Activated naive CD8-positive, alpha-beta T cell treated with anti-CD3 and anti-CD28 coated beads, Interleukin-2, amount 50 U/mL, for 16 hours (primary cell): Measurements from ENCODE around the gene GHRHR.
A peak's percentile ranks its signal among the peaks of the same experiment; 100 is the strongest.

Source experiments
- DNase-seq: peaks from one replicate; pipeline ENCODE4 v3.0.0-alpha.2; 2020; ENCODE audit warnings: low read depth, low spot score

The GHRHR gene

DNA sequence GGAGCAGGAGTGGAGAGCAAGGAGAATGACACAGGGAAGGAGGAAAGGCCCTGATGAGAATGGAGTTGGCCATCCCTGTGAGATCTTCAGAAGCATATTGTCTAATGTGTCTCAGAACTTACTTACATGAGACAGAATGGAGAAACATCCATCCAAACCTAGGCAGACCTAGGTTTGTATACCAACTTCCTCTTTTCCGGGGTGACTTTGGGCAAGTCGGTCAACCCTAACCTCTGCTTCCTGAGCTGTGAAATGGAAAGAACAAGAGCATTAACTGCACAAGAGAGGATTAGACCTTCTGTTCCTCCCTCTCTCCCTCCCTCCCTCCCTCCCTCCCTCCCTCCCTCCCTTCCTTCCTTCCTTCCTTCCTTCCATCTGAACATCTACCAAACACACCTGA lies 4.5 kb downstream of the GHRHR start:
- no peak for DNase-seq

DNA sequence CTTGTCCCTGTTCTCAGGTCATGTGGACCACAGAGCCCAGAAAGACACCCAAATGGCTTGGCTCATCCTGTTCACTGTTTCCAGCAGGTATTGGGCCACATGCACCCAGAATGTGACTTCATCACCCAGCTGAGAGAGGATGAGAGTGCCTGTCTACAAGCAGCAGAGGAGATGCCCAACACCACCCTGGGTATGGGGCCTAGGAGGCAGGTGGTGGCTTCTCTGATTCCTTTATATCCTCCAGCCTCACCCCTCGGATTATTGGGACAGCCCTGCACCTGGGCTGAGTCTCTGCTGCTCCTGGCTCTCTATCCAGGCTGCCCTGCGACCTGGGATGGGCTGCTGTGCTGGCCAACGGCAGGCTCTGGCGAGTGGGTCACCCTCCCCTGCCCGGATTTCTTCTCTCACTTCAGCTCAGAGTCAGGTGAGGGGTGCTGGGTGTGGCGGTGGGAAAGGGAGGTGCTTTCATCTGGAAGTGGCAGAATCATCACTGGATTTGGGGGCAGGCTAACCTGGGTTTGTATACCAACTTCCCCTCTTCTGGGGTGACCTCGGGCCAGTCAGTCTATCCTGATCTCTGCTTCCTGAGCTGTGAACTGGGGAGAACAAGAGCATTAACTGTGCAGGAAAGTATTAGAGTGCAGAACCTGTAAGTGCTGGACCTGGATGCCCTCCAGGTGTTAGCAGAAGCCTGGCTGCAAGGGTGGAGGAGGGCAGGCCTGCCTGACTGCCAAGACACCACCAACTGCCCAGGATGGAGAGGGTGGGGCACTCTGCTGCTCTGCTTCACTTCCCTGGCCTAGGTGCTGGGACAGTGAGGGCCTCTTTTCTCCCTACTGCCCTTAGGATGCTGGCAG lies 5.2 kb downstream of the GHRHR start:
- no peak for DNase-seq

DNA sequence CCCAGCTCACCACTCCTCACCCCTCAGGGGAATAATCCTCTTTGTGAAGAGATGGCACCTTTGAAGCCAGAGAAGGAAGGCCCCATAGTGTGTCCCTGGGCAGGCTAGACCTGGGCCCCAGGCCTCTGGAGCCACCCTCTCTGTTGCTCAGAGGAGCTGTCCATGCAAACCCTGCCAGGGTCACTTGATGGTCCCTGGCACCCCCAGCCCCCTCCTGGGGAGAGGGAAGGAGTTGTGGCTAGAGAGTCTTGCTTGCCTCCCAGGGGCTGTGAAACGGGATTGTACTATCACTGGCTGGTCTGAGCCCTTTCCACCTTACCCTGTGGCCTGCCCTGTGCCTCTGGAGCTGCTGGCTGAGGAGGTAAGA lies 5.8 kb downstream of the GHRHR start:
- DNase-seq = no peak

DNA sequence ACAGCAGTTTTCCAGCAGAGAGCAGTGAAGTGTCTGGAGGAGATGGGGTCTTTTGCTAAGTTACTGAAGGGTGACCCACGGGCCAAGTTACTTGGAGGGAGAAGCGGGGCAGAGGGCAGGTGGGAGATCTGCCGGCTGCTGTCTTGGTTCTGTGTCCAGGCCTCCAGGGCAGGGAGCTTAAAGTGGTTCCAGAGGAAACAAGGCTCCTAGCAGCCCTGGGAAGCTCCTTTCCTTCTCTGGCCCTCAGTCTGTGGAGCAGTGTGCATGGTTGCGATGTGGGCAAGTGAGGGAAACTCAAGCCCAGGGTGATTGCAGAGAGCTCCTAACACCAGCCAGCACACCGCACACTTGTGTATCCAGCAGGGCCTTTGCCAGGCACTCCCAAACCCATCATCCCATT lies 6.3 kb downstream of the GHRHR start:
- no peak for DNase-seq

DNA sequence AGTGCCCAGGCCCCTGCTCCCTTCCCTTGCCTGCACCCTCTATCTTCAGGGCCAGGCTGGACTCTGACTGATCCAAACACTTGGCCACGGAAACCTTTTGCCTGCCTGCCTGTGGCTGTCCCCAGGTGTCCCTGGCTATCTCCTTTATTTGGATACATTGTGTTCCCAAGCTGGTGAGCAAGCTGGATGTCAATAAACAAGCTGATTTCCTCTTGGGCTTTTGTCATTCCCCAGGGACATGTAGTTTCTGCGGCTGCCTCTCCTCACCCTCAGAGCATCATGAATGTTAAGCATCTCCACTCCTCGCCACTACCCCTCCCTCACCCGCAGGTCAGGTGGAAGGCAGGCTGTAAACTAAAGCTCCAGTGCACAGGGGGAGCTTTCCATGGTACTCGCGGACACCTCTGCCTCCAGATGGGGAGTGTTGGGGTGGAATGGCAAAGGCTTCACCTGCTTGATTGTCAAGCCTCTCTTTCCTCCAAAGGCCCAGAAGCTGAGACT lies 6.9 kb downstream of the GHRHR start:
- no peak for DNase-seq

DNA sequence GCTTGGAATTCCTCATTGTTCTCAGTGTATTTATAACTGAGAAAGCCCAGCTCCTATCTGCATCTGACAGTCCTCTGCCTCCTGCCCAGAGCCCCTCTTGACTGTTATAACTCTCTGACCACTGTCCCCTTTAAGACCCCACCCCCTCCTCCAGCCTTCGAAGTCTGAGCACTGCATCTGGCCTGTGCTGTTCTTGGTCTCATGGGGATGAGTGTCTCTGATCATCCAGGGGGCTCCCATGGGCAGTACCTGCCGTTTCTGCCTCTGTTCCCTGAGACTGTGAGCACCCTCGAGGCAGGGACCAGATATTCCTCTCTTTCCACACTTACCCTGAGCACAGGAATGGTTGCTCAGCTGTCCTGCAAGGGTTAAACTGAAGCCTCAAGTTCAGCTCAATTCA lies 7.7 kb downstream of the GHRHR start:
- no peak for DNase-seq

DNA sequence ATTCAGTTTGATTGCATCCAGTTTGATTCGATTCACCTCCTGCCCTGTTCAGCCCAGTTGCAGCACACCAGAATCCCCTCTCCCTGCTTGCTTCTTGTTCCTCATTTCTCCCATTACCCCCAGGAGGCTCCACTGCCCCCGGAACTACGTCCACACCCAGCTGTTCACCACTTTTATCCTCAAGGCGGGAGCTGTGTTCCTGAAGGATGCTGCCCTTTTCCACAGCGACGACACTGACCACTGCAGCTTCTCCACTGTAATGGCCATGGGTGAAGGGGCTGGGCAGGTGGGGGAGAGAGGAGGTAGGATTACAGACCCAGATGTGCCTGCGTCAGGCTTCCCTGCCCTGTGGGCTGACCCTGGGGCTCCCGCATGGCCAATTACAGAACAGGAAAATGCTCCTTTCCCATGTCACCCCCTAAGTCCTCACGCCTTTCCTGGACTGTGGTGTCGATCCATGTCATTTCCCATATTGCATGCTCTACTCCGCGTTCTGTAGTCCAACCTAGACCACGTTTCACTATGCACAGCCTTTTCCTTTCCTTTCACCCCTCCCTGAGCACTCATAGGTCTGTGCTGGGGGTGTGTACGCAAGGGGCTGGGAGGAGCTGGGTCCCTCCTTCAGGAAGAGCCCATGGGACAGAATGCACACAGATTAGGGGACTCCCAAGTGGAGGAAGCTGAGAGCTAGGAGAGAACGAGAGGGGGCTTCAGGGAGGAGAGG lies 8.2 kb downstream of the GHRHR start:
- DNase-seq = no peak

DNA sequence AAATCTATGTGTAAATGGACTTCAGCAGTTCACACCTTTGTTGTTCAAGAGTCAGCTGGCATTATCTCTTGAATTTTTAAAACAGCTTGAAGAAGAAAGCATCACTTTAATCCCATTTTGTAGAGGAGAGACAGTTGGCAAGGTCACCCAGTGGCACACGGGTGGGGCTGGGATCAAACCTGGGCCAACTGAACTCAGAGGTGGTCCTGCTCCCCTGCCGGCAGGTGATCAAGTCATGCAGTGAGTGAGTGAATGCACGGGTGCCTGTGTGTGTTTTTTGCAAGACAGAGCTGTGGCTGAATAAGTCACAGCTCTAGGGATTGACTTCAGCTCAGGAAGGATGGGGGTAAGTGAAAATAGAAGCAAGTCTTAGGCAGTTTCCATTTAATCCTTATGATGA lies 9.5 kb downstream of the GHRHR start:
- DNase-seq = no peak

DNA sequence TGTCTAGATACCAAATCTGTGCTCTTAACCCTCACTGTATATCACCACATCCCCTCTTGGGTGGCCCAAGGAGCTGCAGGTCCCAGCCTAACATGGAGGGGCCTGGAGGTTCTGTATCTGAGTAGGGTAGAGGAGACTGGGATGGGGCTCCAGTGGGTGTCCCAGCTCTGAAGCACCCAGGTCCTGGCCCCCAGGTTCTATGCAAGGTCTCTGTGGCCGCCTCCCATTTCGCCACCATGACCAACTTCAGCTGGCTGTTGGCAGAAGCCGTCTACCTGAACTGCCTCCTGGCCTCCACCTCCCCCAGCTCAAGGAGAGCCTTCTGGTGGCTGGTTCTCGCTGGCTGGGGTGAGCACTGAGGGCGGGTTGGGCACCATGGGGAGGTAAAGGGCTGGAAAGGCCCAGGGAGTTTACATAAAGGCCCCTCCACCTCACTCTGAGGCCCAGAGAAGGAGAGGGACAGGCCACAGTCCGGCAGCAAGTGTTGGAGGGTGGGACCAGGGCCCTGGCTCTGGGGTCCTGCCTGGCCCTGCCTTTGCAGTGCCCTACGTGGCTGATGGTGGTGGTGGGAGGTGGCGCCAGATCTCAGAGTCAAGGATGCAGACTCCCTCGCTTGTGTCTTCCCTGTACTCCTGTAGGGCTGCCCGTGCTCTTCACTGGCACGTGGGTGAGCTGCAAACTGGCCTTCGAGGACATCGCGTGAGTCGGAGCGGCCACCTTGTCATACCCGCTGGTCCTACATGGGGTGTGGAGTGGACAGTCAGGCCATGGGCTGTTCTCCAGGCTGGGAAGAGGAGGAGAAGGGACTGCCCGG lies 10.2 kb downstream of the GHRHR start:
- DNase-seq = no peak

DNA sequence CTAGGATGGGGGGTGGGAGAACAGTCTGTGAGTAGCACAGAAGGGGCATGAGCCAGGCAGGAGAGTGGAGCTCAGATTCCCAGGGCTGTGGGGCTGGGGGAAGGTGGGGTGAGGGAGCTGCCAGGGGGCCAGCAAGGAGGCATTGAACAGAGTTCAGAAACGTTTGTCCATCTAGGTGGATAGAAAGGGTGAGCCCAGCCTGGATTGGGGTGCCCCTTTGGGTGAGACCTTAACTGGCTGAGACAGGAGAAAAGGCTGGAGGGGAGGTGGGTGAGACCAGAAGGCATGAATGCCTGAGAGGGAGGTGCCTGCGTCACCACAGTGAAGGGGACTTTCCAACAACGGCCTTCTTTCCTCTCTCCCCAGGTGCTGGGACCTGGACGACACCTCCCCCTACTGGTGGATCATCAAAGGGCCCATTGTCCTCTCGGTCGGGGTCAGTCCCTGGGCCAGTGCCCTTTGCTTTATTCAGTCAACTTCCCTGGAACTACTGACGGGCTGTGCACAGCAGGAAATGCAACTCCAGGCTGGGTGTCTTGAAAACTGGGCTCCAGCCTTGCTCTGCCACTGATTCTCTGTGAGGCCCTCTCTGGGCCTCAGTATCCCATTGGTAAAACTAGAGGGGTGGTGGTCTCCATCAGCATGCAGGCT lies 11.0 kb downstream of the GHRHR start:
- no peak for DNase-seq

DNA sequence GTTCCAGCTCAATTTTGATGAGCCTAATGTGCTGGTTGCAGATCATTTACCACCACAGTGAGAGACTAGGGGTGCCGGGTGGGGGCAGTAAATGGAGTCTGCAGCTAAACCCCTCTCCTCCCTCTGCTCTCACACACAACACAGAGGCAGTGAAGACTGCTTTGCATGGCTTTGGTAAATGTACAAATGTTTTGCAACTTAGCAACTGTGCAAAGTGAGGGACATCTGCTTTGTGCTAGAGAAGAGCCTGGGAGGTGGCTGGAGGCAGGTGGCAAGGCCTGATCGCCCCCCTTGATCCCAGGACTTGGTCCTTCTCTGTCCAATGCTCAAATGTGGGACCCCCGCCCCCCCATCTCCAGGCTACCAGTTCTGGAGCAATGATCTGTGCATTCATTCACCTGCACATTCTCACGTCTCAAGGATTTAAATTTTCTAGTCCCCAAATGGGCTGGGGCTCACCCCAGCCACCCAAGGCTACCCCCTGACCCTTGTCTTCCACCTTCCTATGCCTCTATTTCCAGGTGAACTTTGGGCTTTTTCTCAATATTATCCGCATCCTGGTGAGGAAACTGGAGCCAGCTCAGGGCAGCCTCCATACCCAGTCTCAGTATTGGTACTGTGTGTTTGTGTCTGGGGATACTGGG lies 11.6 kb downstream of the GHRHR start:
- DNase-seq = no peak

DNA sequence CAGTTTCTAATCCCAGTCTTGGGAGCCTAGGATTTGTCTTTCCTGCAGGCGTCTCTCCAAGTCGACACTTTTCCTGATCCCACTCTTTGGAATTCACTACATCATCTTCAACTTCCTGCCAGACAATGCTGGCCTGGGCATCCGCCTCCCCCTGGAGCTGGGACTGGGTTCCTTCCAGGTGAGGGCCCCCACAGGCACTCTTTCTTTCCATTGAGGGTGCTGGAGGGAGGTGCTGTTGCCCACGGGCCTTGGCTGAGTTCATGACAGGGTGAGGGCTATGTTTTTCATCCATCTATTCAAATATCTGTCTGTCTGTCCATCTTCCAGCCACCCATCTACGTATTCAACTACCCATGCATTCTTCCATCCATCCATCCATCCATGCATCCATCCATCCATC lies 12.6 kb downstream of the GHRHR start:
- no peak for DNase-seq

DNA sequence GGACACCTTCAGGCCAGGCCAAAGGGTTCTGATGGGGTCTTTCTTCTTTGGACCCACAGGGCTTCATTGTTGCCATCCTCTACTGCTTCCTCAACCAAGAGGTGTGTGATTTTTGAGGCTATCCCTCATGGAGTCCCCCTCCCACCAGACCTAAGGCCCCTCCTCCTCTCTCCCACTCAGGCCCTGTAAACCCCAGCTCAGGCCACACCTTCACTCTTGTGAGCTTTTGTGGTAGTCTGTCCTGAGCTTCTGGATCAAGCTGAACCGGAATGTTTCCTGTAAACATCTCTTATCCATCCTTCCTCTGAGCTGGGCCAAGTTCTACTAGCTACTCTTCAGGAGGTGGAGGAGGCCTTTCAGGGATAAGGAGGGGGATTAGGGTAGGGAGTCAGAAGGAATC lies 13.5 kb downstream of the GHRHR start:
- no peak for DNase-seq

DNA sequence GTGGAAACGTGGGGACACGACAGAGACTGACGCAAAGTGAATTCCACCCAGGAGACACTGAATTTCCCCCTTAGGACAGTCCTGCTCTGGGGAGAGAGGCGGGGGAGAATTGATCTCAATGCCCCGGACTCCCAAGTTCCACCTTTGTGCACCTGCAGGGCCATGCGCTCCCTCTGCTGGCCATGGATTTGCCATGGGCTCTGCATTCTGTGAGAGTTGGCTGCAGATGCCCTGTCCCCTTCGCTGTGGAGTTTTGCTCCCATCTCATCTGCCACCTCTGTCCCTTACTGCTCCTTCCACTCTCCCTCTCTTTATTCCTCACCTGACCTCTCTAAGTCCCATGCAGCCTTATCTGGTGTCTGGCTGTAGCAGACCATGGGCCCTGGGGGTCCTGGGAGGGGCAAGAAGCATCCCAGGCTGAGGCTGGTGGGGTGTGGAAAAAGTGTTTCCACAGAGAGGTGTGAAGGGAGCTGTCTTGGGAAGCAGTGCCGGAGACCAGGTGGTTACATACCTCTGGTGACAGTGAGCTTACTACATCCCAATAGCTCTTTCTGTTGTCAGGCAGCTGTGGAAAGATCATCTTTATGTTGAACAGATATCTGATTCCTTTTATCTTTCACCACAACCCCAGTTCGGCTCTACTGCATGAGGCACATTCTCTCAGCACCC lies 14.3 kb downstream of the GHRHR start:
- no peak for DNase-seq

DNA sequence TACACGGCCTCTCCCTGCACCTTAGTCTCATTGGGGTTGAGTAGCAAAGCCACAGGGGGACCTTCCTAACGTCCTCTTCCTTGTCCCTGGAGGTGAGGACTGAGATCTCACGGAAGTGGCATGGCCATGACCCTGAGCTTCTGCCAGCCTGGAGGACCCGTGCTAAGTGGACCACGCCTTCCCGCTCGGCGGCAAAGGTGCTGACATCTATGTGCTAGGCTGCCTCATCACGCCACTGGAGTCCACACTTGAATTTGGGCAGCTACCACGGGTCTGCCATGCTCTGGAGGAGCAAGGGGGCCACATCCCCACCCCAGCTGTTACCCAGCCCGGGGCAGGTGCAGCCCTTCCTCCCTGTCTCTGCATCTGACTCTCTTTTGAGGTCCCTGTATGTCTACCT lies 15.3 kb downstream of the GHRHR start:
- no peak for DNase-seq

DNA sequence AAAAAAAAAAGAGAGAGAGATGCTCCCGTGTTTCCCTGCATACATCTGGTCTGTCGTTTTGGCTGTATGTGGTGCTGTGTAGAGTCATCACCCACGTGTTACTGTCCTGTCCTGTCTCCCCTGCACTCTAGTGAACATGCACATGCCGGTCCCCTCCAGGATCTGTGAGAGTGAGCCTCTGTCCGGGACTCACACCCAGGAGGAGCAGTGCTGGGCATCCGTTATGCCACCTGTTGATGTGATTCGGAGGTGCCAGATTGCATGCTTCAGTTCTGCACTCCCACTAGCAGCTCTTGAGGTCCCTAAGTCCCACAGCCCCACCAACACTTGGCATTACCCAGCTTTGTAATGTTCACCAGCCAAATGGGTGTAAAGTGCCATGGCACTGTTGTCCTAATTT lies 16.4 kb downstream of the GHRHR start:
- DNase-seq = no peak

DNA sequence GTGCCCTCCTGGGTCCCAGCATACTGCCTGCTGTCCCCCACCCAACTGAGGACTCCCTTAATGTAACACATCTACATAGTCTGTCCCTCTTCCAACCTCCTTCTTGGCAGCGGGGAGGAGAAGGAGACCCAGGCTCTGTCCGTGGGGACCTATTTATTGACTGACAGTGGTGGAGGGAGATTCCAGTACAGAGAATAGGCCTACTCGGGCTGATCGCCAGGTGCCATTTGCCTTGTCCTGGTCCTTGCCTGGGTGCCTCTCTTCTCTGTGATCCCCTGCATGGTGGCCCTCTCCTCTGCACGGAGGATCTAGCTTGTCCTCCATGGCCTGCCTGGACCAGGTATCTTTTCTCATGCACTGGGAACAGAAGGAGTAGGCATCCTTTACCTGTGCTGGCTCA lies 17.0 kb downstream of the GHRHR start:
- DNase-seq = no peak

DNA sequence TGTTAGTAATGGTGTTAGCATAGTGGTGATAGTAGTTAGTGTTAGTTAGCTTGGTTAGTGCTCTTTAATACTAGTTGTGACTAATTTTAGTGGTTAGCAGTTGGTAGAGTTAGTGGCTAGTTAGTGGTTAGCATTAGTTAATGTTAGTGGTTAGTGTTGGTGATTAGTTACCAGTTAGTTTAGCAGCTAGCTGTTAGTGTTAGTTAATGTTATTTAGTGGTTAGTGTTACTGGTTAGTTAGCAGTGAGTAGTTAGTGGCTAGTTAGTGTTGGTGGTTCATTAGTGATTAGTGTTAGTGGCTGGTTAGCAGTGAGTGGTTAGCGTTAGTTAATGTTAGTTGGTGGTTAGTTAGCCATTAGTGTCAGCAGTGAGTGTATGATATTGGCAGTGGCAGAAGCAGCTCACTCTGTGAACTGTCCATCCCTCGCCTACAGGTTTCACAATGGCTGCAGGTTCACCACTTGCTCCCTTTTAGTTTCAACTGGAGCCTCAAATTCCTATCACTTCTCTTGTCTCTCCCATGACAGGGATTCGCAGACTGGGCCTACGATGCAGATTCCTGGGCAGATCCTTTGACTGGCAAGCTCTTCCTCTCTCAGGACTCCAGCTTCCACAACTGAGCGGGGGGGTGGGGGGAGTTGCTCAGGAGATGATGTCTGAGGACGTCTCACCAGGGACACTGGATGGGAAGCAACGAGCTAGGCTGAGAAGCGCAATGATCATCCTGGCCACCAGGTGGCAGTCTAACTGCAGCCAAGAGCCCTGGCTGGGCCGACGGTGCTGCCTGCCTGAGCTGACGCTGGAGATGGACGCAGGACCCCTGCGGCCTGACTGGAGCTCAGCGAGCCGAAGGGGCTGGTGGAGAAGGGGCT lies 19.5 kb downstream of the GHRHR start:
- DNase-seq = peak; percentile 38

DNA sequence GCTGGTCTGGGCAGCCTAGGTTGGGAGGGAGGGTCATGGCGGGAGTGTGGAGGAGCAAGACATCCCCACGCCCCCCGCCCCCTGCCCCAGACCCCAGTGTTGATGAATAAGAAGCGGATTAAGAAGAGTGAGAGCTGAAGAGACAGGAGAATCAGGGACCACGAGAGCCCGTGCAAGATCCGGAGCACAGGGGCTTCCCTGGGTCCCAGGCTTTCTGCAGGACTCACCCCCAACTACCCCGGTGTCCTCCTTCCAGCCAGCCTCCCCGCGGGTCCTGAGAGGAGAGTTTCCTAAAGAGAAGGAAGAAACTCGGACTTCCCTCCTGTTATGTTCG lies 20.1 kb downstream of the GHRHR start:
- DNase-seq = no peak
